LNCAP (cell line): ENCODE measurements around the gene SLC35E4.

Source experiments
- TF ChIP-seq, protein P1 (sequence below): fragments of 450-650 bp; IDR thresholded peaks from 2 replicates; pipeline ENCODE4 v1.5.1; 2017; ENCODE audit warnings: mild to moderate bottlenecking

The SLC35E4 gene, protein sequence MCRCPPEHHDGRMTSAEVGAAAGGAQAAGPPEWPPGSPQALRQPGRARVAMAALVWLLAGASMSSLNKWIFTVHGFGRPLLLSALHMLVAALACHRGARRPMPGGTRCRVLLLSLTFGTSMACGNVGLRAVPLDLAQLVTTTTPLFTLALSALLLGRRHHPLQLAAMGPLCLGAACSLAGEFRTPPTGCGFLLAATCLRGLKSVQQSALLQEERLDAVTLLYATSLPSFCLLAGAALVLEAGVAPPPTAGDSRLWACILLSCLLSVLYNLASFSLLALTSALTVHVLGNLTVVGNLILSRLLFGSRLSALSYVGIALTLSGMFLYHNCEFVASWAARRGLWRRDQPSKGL

GRCh38 chr22:30635273-30636225 is at the start of gene SLC35E4:
Gene SLC35E4 (plus strand): TSS chr22:30635781. CDS start chr22:30636451, 670 bp downstream.
- TF ChIP-seq, protein P1, sequence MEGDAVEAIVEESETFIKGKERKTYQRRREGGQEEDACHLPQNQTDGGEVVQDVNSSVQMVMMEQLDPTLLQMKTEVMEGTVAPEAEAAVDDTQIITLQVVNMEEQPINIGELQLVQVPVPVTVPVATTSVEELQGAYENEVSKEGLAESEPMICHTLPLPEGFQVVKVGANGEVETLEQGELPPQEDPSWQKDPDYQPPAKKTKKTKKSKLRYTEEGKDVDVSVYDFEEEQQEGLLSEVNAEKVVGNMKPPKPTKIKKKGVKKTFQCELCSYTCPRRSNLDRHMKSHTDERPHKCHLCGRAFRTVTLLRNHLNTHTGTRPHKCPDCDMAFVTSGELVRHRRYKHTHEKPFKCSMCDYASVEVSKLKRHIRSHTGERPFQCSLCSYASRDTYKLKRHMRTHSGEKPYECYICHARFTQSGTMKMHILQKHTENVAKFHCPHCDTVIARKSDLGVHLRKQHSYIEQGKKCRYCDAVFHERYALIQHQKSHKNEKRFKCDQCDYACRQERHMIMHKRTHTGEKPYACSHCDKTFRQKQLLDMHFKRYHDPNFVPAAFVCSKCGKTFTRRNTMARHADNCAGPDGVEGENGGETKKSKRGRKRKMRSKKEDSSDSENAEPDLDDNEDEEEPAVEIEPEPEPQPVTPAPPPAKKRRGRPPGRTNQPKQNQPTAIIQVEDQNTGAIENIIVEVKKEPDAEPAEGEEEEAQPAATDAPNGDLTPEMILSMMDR, result no peak

- TF ChIP-seq, protein P1, result no peak
These were observed 49.2 kb upstream of the SLC35E4 start for GRCh38 chr22:30586414-30586813.

- TF ChIP-seq, protein P1, result no peak
These were observed 44.4 kb upstream of the SLC35E4 start for GRCh38 chr22:30591191-30591587.

DNA sequence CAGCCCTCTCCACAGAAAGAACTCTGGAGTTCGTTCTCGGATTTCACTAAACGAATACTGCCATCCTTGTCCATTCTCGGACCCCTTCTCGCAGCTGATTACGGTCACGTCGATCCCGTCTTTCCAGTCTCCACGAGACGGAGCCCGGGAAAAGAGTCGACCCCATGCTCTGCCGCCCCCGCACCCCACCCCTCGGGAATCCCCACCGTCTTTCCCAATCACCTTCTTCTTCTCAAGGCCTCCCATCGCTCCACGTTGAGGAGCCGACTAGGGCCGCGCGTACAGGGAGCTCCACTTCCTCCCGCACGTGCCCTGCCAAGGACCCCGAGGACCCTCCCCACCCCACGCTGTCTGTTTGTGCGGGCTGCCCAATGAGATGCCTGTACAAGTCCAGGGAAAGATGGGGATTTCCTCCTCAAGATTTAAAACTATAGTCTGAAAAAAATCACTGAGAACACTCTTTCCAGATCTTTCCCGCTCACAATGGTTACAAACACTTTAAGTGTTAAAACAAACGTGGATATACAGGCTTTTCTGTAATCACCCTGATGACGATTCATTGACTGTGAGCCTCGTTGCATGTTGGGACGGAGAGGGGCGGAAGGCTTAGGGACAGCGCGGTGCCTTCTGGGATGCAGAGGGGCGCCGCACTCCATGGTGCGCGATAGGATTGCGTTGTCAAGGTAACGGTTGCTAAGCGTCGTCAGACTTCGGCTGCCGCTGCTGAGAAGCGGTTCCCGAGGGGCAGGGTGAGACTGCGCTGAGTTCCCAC is 43.8 kb upstream of the SLC35E4 start, which contains the start of gene PES1:
PES1 (minus strand) TSS at position 323 of the 772 bp plus-strand sequence; CDS start at position 246, 77 bp downstream.
- TF ChIP-seq, protein P1, result no peak

DNA sequence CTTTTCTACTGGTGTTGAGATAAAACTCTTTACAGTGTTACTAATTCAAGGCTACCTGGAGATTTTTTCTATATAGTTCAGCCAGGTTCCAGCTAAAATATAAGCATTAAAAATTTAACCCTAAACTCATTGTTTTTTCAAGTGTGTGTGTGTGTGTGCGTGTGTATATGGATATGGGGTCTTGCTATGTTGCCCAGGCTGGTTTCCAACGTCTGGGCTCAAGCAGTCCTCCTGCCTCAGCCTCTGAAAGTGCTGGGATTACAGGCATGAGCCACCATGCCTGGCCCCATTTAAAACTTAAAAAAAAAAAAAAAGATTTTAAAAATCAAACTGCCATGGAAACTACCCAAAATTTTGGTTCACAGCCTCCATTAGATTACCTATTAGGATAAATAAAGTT is 39.4 kb upstream of the SLC35E4 start:
- TF ChIP-seq, protein P1, result no peak

GRCh38 chr22:30596886-30597285 is 38.7 kb upstream of the SLC35E4 start:
- TF ChIP-seq, protein P1, result no peak

DNA sequence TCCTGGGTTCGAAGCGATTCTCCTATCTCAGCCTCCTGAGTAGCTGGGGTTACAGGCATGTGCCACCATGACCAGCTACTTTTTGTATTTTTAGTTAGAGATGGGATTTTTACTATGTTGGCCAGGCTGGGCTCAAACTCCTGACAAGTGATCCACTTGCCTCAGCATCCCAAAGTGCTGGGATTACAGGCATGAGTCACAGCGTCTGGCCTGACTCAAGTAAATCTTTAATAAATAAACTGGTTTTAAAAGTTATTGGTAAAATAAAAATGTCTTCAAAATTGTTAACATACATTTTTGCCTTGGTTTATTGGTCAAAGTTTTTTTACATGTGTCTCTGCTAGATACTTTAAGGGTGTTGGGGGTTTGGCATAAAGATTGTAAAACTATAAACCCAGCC is 36.6 kb upstream of the SLC35E4 start:
- TF ChIP-seq, protein P1, result no peak
